Left cardiac atrium (tissue), 4 donors: Measurements from ENCODE around the gene SYDE2. TPM values are rescaled to one million over a fixed set of nuclear protein-coding genes. Genes with fewer than 3 reads are reported as not detected.
"Not testable (repeated sequence)": the region's sequence is repeated elsewhere in the genome, so short reads cannot be mapped to it uniquely, and the experiment has no call there.

Experiments
- ATAC-seq, 2 donors: fragments of 200-7000 bp; cut with Tn5 transposase; one replicate each; pipeline ENCODE4 v1.9.1; 2020; ENCODE audit warnings: mild to moderate bottlenecking in 2 of 2, moderate library complexity in 2 of 2
- DNase-seq: peaks from one replicate; pipeline ENCODE4 v3.0.0-alpha.2; 2020
- intact Hi-C, 2 donors: fragments of 100-400 bp; cut with DNase I; formaldehyde crosslinking; loops; one replicate each; pipeline versions ENCODE4 v1.14.1 to v1.15.1; 2022 to 2023
- total RNA-seq, 2 donors: library from RNA; stranded (reverse); fragmentation: NEBNext Ultra II Directional; extraction: Animal tissue kit (Norgen Biotek cat#: 25700); gene quantifications; one replicate each; pipeline ENCODE4 v1.2.1, GENCODE V29; 2021
- donor health status: DM: no; HTN: yes; CAD: no.
- donor health status: DM: no; HTN: yes; CAD: no; lungs with severe emphysema.
- donor health status: DM: yes; HTN: yes; CAD: no.
- donor health status: Dilated cardiomyopathy.

Gene SYDE2
- total RNA-seq, 2 donors from 2014 or later = 14.3 to 14.5 TPM

DNA sequence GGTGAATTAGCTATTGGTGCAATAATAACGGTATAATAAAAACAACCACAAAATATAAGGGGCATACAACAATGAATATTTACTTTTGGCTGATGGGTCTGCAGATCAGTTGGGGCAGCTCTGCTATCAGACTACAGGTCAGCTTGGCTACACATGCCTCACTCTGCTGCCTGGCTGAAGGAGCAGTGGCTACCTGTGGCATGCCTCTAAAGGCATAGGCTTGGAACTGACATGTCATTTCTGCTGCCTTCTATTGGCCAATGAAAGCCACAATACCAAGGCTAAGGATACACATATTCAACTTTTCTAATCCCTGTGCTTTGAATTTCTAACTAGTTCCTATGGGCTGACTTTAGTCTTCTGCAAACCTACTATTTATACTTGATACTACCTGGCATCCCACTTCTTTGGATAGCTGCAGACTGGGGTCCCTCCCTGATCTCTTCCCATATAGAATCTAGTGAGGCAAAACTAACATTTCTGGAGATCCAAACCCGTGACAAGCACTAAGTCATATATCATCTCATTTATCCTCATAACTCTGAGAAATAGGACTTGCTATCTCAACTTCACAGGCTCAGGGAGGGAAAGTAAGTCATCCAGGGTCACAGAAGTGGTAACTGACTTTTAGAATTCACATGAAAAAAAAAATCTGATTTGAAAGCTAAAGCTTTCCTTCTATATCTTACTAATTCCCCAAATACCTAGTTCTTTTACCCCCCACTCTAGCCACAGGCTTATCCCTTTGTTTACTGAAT, 19.2 kb upstream of the SYDE2 start:
- DNase-seq (no peak), ATAC-seq (no peak)
- intact Hi-C loops = no loop called here

DNA sequence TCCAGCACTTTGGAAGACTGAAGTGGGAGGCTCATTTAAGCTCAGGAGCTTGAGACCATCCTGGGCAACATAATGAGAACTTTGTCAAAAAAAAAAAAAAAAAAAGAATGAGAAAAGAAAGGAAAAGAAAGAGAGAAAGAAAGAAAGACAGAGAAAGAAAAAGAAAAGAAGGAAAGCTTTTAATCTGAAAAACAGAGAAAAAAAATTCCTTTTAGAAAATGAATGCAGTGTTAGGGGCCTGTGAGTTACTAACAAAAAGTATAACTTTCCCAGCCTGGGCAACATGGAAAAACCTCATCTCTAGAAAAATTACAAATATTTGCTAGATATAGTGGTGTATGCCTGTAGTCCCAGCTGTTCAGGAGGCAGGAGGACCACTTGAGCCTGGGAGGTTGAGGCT, 15.9 kb upstream of the SYDE2 start:
- no peak for DNase-seq
- no peak for ATAC-seq
- intact Hi-C loops = no loop called here

DNA sequence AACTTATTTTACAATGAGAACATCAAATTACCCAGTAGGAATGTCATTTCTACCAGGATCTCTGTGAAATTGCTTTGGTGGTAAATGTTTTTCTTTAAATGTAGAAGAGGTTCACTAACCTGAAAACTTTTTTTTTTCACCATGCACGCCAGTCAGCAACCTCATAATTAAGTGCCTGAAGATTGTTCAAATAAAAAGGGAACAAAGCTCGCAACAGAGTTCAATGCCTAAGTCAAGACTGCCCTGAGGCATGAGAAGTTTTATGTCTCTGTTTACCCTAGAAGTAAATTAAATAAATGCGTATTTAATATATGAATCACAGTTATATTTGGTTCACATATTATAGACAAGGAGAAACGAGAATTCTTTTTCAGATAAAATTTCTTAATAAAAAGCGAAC, 13.8 kb upstream of the SYDE2 start:
- ATAC-seq (no peak), DNase-seq (no peak)
- intact Hi-C loops = no loop called here

DNA sequence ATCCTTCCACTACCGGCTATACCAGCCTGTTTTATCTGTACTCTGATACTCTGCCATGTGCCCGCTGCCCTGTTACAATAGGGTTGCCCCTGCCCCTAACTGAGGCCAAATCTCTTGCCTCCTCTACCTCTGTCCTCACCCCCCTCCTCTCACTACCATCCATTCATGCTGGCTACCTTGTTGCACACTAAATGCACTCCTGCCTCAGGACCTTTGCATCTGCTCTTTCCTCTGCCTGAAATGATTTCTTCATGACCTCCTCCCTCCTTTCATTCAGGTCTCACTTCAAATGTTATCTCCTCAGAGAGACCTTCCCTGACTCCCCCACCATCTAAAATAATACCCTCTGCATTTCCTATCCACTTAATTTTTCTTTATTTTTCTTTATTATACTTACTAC, 7.7 kb upstream of the SYDE2 start:
- no peak for ATAC-seq
- DNase-seq = no peak
- intact Hi-C loops = no loop called here

DNA sequence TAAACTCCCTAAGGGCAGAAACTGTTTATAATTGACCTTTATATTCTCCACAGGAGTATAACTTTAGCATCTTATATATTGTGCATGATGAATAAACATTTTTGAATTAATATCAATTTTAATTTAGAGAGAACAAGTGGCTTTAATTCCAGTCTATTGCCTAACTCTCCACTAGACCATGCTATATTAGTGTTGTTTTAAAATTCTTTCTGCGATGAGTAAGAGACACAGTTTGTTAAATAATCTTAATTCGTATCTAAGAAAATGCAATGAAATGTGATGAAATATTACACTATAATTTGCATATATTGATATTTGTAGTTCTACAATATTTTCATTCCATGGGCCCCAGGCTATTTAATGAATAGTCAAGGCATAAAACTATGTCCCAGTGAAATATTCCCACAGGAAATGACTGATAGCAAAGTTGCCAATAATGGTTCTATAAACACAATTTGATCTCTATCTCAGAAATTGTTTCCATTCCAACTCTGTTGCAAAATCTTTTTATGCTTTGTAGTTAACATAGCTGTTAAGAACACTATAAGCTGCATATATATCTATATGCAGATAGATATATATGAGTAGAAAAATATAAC, 2.9 kb upstream of the SYDE2 start:
- ATAC-seq (no peak), DNase-seq (no peak)
- intact Hi-C loops = no loop called here

DNA sequence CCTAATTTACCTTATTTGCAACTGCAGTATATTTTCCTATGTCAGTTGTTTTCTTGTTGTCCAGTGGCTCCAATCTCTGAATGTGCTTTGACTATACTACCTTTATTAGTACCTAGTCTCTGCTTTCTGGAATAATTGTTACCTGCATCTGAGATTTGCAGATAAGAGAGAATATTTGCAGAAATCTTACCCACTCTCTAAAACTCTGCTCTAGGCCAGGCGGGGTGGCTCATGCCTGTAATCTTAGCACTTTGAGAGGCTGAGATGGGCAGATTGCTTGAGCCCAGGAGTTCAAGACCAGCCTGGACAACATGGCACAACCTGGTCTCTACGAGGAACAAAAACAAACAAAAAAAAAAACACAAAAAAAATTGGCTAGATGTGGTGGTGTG, 2.0 kb upstream of the SYDE2 start:
- DNase-seq (no peak), ATAC-seq (no peak)
- intact Hi-C loops = no loop called here

DNA sequence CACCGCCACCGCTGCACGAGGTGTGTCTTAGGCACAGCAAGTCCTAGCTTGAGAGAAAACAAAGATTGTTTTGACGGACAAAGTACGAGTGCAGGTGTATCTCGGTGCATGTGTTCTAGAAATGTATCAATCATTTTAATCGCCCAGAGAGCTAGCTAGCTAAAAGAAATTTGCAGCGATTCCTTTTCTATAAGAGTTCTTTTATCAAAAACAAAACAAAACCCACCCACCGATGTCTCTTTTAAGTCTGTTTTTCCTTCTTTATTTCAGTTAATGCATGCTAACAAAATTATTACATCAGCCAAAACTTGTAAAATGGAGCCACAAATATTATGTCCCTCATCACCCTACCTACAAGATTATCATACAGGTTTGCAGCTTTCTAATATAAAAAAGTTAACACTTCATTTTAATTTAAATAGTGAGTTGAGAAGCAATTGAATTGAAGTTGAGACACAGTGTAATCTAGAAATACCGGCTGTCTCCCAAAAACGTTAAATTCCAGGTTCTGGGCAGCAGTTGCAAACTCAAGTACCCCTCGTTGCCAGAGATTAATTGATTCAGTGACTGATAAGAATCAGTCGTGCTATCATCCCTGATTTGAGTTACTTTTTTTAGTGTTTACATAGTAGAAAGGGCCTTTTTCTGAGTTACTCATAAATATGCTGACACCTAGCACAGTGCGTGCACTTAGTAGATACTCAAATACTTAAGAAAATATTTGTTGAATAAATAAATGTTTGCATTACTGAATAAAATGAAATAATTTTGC, 1.5 kb upstream of the SYDE2 start:
- DNase-seq (no peak), ATAC-seq (no peak)
- intact Hi-C loops = no loop called here

DNA sequence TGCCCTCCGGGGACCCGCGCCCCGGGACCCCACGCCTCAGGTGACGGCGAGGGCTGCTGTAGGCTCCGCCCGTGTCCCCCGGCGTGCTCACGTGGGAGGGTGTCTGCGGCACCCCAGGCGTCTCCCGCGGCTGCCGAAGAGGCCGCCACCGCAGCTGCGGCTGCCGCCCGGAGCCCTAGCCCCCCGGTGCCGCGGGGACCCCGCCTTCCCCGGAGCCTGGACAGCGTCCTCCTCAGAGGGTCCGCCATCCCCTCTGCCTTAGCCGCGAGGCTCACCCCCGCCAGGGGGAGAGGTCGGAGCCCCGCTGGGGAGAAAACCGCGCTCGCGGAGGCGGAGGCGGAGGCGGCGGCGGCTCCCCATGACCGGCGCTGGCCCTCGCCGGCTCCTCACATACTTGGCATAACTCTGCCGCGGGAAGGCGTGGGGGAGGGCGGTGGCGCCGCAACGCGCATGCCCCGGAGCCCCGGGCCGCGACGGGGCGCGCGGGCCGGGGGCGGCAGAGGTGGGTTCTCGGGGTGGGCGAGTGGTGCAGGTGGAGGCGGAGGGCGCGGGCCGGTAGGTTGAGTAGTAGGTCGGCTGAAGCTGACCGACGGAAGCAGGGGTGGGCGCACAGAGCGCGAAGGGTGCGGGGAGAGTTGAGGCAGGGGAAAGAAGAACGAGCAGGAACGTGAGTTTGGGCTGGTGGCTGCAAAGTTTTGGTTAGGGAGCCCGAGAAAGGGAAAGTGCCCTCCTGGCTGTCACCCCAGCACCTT, 700 bp upstream of the SYDE2 start:
- peak; percentile 78 for DNase-seq
- intact Hi-C loops = no loop called here
- peak; percentile 91 to 92 for ATAC-seq

DNA sequence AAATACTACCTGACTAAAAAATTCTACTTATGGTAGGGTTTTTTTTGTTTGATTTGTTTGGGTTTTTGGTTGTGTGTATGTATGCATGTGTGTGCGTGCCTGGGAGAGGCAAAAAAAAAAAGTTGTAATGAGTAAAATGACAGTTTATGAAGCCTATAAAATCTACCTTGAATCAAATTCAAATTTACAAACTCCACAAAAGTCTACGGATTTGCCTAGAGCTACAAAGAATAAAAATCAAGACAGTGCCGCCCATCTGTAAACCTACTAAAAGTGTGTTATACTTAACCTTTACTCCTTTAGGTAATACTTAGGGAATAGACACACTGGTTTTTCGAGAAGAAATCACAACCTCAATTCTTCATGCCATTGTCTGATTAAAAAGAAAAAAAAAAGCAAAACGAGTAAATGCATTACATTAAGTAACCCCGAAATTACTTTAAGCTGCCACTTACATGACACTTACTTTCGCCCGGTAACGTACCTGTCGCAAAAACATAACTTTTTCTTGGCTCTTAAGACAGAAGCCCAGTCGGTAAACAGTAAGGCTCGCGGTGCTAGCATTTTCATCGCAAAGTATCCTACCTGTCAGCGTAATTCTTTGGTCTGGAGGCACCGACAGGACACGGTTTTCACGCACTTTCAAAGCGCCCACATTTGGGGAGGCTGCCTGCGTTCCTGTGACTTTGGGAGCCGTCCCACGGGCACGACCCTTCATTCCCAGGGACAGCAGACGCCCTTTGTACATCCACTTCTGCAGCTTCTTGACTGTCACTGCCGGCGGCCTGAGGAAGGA, 951 bp downstream of the SYDE2 start:
- ATAC-seq = no peak
- no peak for DNase-seq
- intact Hi-C loops = loop anchor here in 1 of 2 donors (5.0 kb wide), 1 partner anchor 53 kb away; no protein-coding TSS in a partner anchor

DNA sequence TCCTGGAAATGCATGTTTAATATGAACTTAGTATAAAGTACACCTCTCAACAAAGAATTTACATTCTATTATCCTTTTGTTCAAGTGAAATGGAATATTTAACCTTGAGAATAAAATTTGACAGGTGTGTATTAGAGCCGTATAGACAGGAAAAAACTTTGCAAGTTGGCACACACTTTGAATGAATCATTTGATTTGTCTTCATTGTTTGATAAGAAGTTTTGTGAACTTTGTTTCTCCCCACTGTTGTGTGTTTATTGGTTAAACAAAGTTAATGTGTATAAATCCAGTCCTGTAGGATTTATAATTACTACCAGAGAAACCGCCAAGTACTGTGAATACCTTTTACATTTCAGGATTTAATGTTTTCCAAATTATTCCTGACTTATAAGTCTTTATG, 2.0 kb downstream of the SYDE2 start:
- no peak for ATAC-seq
- intact Hi-C loops = loop anchor here in 1 of 2 donors (5.0 kb wide), 1 partner anchor 52 kb away; no protein-coding TSS in a partner anchor
- DNase-seq = no peak

DNA sequence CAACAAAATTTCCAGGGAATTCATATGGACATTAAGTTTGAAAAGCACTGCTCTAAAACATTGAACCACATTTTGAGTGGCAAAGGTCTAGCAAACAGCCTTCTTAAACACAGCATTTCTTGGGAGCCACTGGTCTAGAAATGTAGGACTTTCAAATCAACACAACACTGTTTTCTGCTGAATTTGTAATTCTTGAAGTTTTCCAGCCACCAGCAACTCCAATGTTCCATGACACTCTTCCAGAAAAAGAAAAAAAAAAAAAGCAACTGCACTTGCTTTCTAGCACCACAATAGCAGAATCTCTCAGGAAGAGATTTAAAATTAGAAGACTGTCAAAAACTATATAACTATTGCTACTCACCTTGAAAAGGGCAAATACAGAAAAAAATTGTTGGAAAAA, 4.5 kb downstream of the SYDE2 start:
- DNase-seq (no peak), ATAC-seq (no peak)

DNA sequence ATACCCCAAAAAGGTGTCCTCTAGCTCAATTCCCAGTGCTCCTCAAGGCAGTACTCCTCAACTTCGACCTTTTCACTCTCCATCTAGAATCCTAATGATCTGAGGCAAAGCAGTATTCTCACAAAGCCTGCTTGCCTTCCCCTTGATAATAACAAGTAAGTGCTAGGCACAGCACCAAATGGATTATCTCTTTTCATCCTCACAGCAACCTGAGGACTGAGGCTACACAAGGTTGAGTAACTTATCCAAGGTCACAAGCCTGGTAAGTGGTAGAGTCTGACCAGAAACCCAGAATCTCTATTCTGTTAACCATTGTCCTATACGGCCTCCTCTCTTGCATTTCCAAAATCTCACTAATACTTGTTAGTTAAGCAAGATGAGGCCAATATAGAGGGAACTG, 5.1 kb downstream of the SYDE2 start:
- peak in 1 of 2 donors; percentile 26 for ATAC-seq
- no peak for DNase-seq
- intact Hi-C loops = loop anchor here in 1 of 2 donors (5.0 kb wide), 1 partner anchor 48 kb away; no protein-coding TSS in a partner anchor

More for the DNA sequence above, 4.5 kb downstream of the SYDE2 start:
- intact Hi-C loops = loop anchor here in 1 of 2 donors (5.0 kb wide), 1 partner anchor 49 kb away; no protein-coding TSS in a partner anchor

DNA sequence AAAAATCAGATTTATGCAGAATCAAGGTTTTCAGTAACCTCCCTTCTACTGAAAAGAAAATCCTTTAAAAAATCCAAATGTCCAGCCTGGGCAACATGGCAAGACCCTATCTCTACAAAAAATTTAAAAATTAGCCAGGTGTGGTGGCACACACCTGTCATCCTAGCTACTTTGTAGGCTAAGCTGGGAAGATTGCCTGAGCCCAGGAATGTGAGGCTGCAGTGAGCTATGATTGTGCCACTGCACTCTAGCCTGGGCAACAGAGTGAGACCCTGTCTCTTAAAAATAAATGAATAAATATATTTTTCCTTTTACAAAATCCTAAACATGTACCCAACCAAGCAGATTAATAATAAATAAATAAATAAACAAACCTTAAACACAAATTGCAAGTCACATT, 8.7 kb downstream of the SYDE2 start:
- intact Hi-C loops, DNase-seq, ATAC-seq: not testable (repeated sequence)

DNA sequence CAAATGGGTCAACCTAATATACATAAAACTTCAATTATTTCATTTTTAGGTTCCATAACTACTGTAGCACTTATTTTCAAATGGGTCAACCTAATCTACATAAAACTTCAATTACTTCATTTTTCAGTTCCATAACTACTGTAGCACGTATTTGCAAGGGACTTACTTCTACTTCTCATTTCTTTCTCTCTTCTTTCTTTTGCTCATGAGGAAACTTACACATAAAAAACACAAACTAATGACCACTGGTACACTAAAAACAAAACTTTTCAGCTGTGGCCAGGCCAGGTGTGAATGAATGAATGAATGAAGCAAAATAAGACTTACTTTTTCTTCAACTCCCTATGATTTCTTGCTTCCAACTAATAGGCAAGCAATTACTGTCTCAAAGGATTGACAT, 11.7 kb downstream of the SYDE2 start:
- DNase-seq (no peak), ATAC-seq (no peak)
- intact Hi-C loops = no loop called here

DNA sequence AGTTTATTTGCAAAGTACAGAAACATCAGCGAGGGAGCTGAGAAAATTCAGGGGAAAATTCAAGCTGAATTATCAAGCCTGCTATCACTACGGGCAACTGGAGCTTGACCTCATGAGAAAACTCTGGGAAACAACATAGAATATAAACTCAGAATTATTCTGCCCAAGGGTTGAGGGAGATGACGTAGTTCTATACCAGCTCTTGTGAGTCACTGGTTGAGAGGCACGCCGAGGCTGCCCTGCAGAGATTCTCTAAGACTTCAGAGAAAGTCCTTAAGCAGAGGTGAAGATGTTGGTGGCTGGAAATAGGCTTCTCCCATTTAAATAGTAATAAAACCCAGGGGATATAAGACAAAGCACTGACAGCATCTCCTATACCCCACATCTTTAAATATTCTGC, 12.3 kb downstream of the SYDE2 start:
- ATAC-seq (no peak), DNase-seq (no peak)
- intact Hi-C loops = no loop called here

DNA sequence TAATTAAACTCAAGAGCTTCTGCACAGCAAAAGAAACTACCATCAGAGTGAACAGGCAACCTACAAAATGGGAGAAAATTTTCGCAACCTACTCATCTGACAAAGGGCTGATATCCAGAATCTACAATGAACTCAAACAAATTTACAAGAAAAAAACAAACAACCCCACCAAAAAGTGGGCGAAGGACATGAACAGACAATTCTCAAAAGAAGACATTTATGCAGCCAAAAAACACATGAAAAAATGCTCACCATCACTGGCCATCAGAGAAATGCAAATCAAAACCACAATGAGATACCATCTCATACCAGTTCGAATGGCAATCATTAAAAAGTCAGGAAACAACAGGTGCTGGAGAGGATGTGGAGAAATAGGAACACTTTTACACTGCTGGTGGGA, 13.8 kb downstream of the SYDE2 start:
- ATAC-seq, DNase-seq, intact Hi-C loops: not testable (repeated sequence)

DNA sequence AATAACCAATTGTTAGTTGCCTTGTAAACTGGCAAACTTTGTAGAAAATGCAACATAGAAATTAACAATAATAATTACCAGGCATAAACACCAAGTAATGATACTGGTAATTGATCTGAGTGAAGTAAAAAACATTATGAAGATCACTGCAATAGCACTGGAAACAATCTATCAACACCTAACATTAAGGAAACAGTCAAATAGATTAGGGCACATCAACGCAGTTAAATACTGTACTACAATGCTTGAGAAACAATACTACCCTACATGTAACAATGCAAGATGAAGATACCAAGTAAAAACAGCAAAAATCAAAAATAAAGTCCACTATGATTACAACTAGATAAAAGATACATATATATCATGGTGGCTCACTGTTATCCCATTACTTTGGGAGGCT, 16.6 kb downstream of the SYDE2 start:
- ATAC-seq = no peak
- no peak for DNase-seq
- intact Hi-C loops = no loop called here

DNA sequence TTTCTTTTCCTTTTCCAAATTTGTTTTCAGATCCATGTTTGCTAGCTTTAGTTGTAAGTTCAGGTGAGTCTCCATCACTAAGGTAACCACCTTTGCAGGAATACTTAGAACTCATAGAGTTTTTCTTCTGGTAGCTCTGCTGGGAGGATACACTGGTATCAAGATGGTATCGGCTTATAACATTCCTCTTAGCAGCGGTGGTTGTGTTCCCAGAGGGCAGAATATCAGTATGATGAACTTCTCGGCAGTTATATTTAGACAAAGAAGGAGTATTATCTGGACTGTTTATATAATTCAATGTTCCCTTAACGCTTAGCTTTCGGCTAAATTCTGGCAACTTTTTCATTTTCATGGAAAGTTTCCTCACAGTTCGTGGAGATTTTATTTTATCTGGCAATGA, 18.1 kb downstream of the SYDE2 start:
- intact Hi-C loops = no loop called here
- ATAC-seq = peak in 1 of 2 donors; percentile 67

DNA sequence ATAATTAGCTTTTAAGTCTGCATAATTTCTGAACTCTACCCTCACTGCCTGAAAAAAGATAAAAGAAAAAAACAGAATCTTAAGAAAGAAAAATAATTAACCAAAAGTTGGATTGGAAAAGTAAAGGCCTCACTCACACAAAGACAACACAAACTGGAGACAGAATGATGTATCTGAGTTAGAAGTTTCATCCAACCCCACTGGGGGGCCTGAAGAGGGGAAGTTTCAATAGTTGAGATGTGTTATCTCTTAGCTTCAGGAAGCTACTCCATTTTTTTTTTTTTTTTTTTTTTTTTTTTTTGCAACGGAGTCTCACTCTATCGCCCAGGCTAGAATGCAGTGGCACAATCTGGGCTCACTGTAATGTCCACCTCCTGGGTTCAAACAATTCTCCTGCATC, 19.9 kb downstream of the SYDE2 start:
- ATAC-seq (no peak), DNase-seq (no peak)
- intact Hi-C loops = no loop called here

More for the DNA sequence above, 18.1 kb downstream of the SYDE2 start:
- DNase-seq = no peak
